HUDEP-2 (cell line): ENCODE results near the gene COX19.
"Not testable (repeated sequence)": the region's sequence is repeated elsewhere in the genome, so short reads cannot be mapped to it uniquely, and the experiment has no call there.

Source experiments
- DNase-seq, 76 experiments: peaks; one replicate each; lab custom pipeline; 2025; ENCODE audit not compliant: unreplicated experiment in 76 of 76; lab: John Stamatoyannopoulos, UW

The COX19 gene

GRCh38 chr7:1011297-1012003 is 36.1 kb upstream of the COX19 start:
- no peak for DNase-seq

DNA sequence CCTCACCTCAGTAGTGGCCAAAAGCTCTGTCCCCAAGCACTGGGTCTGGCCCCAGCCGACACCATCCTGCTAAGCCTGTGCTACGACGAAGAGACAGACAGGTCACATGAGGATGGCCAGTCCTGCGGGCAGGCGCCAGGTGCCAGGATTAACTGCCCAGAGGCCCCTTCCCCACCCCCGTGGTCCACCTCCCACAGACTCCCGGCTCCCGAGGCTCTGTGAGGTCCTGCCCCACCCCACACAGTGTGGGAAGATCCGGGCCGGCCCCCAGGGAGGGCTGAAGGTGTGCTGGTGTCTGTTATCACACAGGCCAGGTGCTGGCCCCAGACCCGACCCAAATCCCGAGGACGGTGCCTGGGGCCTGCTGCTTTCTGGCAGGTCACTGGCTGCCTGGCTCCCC is 34.9 kb upstream of the COX19 start:
- DNase-seq = no peak

DNA sequence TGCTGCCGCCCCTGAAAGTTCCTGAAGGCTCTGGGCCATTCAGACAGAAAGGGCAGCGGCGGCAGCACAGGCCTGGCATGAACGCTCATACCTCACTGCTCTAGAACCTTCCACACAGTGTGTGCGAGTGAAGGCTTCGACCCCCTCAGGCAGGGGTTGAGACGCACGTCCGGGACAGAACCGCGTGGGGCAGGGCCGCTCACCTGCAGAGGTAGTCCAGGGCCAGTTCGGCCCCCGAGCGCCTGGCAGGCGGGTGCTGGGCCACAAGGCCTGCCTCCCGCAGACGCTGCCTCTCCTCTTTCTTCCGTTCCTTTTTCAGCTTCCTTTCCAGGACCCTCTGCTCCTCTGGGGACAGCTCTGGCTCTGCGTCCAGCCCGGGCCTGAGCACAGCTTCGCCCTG is 34.4 kb upstream of the COX19 start:
- no peak for DNase-seq

DNA sequence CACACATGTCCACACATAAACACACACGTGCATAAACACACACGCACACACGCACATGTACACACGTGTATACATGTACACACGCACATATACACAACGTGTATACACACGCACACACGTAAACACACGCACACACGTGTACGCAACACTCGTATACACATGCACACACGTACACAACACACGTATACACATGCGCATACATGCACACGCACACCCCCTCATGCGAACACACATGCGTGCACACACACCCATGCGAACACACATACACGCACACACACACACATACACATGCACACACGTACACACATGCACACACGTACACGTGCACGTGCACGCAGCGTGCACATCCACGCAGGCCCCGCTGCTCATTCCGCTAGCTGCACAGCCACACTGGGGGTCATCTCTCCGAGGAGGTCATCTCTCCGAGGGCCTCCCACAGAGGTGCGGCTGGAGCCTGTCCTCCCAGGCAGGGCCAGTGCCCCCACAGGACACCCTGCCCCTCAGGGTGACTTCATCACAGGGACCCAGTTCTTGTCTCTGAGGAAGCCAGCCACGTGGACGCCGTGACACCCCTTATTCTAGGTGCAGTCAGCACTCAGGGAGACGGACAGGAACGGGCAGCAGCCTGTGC is 33.5 kb upstream of the COX19 start:
- no peak for DNase-seq

- DNase-seq = no peak
Measured at GRCh38 chr7:1007901-1008300, 32.6 kb upstream of the COX19 start.

DNA sequence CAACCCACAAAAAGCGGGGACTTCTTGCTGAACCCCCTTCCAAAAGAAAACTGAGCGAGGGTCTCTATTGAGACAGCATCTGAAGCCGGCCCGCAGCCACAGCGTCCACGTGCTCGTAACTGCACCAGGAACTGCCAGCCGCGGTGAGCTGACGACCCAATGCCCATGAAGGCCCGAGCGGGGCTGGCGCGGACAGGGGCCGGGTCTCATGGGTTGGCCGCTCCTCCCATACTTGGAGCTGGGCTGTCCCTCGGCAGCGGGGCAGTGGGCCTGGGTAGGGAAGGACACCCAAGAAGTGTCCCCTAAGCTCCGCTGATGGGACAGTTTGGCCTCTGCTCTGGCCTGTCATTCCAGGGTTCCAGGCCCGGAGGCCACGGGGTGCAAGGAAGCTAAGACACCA is 30.0 kb upstream of the COX19 start:
- DNase-seq = no peak

DNA sequence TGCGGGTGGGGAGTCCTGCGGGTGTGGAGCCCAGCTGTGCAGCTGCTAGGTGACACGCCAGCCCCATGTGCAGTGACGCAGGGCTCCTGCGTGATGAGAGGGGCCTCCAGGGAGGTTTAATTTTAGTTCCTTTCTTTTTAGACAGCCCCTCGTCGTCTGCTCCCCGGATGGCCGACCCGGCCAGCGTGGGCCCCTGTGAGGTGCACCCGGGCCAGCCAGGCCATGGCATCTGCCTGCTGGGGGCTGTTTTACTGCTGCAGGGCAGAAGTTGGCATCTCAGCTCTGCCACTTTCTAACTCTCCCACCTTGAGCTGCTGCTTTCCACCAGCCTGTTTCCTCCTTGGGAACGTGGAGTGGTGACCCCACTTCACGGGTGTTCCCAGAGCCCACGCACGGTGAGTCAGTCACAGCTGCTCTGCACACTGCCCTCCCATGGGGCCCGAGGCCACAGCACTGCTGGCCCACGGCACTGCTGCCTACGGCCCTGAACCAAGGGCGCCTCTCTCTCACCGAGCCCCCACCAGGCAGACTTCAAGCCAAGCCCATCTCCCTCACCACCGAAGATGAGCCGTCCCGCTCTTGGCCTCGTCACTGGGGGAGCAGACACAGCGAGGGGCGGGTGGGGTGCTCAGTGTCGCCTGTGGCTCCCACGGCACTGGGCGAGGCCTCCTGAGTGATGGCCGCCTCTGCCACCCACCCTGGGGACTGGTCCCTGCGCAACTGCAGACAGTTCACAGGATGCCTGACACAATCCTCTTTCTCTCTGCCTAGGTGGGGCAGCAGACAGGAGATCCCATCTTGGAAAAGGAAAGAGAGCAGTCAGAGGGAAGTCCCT is 28.9 kb upstream of the COX19 start:
- no peak for DNase-seq

DNA sequence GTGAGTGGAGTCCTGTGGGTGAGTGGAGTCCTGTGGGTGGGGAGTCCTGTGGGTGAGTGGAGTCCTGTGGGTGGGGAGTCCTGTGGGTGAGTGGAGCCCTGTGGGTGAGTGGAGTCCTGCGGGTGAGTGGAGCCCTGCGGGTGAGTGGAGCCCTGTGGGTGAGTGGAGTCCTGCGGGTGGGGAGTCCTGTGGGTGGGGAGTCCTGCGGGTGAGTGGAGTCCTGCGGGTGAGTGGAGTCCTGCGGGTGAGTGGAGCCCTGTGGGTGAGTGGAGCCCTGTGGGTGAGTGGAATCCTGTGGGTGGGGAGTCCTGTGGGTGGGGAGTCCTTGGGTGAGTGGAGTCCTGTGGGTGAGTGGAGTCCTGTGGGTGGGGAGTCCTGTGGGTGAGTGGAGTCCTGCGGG is 27.1 kb upstream of the COX19 start:
- not testable (repeated sequence) for DNase-seq

GRCh38 chr7:1002026-1002425 is 26.7 kb upstream of the COX19 start:
- not testable (repeated sequence) for DNase-seq

- DNase-seq = peak in 3 of 76 experiments; percentile 8 to 22 (median 16)
Measured at GRCh38 chr7:1001069-1001770, 25.9 kb upstream of the COX19 start.

- no peak for DNase-seq
Measured at GRCh38 chr7:999941-1000935, 24.9 kb upstream of the COX19 start.

DNA sequence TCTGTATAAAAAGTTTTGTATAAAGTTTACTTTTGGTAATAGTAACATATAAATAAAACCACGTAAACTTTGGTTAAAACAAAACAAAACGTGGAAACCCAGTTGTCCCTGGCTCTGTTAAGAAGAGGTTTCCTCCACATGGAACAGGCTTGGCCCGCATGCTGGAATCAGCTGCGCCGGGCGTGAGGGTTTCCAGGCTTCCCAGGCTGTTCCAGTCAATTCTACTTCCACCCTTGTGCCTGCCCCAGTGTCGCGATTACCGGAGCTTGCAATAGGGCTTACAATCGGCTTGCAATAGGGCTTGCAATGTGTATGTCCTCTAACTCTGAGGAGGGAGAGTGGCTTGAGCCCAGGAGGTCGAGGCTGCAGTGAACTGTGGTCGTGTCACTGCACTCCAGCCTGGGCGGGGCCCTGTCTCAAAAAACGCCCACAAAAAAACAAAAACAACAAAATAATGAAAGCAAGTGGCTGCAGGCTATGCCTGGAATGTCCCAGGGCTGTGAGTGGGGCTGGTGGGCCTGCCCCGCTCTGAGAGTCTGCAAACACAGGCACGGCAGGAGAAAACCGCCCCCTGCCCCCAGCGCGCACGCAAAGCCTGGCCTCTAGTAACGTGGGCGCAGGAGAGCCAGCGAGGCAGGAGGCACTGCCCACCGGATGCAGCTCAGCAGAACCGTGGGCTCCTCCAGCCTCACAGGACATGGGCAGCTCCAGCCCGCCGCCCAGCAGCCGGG is 24.0 kb upstream of the COX19 start:
- DNase-seq = no peak

DNA sequence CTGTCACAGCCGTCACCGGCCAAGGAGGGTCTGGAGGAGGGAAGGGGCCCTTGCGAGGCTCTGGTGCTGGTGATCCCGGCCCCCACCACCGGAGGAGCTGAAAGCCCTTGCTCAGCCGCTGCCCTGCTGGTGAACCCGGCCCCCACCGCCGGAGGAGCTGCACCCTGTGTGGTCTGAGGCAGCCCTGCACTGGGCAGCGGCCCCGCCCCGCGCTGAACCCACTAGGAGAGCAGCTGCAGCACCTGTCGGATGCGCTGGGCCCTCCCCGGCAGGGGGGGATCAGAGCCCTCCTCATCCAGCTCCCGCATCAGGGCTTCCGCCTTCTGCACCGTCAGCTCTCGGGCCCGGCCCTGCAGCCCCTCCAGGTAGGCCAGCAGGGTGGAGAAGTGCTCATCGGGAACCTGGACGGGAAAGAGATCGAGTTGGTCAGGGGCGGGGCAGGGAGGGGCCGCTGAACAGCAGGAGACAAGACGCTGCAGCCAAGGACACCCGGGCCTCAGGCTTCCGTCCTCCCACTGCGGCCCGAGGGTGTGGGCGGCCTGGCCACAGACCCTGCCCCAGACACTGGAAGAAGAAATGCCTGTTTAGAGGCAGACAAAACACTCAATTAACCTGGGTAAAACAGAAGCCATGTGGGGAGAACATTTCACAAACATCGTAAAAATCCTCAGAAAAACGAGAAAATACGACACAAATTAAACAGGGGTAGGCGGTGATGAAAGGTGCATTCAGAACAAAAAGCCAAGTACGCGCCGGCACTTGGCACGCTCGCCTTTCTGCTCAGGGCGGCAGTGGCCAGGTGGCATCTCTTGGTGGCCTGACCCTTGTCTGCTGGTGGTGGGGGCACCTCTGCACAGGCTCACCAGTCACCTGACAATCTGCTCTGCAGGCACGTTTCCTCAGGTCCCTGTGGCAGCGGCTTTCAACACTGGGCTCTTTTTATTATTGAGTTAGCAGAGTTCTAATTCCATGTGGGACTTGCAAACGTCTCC is 22.4 kb upstream of the COX19 start:
- no peak for DNase-seq

- no peak for DNase-seq
Measured at GRCh38 chr7:996079-996872, 20.9 kb upstream of the COX19 start.

GRCh38 chr7:995571-995970 is 20.2 kb upstream of the COX19 start:
- no peak for DNase-seq

GRCh38 chr7:994592-995308 is 19.4 kb upstream of the COX19 start:
- DNase-seq = no peak
